Activated naive CD4-positive, alpha-beta T cell treated with anti-CD3 and anti-CD28 coated beads, Interleukin-2, amount 50 U/mL, for 24 hours (primary cell): ENCODE measurements around the gene MCM9.
"Not testable (repeated sequence)": the region's sequence is repeated elsewhere in the genome, so short reads cannot be mapped to it uniquely, and the experiment has no call there.

Source experiments
- H3K27ac Mint-ChIP-seq: one replicate; pipeline ENCODE4 v1.8.0; 2021; ENCODE audit warnings: mild to moderate bottlenecking, mixed read lengths
- H3K27me3 Mint-ChIP-seq: one replicate; pipeline ENCODE4 v1.8.0; 2021; ENCODE audit warnings: mixed read lengths
- H3K36me3 Mint-ChIP-seq: one replicate; pipeline ENCODE4 v1.8.0; 2021; ENCODE audit warnings: mixed read lengths
- H3K4me1 Mint-ChIP-seq: one replicate; pipeline ENCODE4 v1.8.0; 2021; ENCODE audit warnings: mixed read lengths
- H3K4me3 Mint-ChIP-seq: one replicate; pipeline ENCODE4 v1.8.0; 2021; ENCODE audit warnings: mild to moderate bottlenecking, mixed read lengths
- H3K9me3 Mint-ChIP-seq: one replicate; pipeline ENCODE4 v1.8.0; 2021; ENCODE audit warnings: mixed read lengths

MCM9 gene

GRCh38 chr6:118868901-118869300, 66.1 kb downstream of the MCM9 start:
- H3K9me3 Mint-ChIP-seq, H3K27ac Mint-ChIP-seq, H3K4me3 Mint-ChIP-seq, H3K27me3 Mint-ChIP-seq: not testable (repeated sequence)
- Mint-ChIP-seq H3K4me1 (peaks cover 69% of the 10 kb centered on the region), H3K36me3 (peaks cover 29% of the 10 kb centered on the region)

GRCh38 chr6:118867181-118867580, 67.8 kb downstream of the MCM9 start:
- Mint-ChIP-seq H3K36me3 (peaks cover 27% of the 10 kb centered on the region), H3K9me3 (peaks cover 7% of the 10 kb centered on the region), H3K27me3 (no peaks in the 10 kb centered on the region), H3K4me3 (no peak overlapping the region), H3K27ac (no peak overlapping the region), H3K4me1 (peaks cover 76% of the 10 kb centered on the region)

GRCh38 chr6:118865100-118865391, 69.9 kb downstream of the MCM9 start:
- no peaks in the 10 kb centered on the region for H3K27me3 Mint-ChIP-seq
- peak overlapping the region; percentile 76 for H3K4me3 Mint-ChIP-seq
- peaks cover 21% of the 10 kb centered on the region for H3K36me3 Mint-ChIP-seq
- peaks cover 12% of the 10 kb centered on the region for H3K9me3 Mint-ChIP-seq
- no peak overlapping the region for H3K27ac Mint-ChIP-seq
- peaks cover 70% of the 10 kb centered on the region for H3K4me1 Mint-ChIP-seq

- H3K9me3 Mint-ChIP-seq = peaks cover 13% of the 10 kb centered on the region
- H3K27me3 Mint-ChIP-seq = no peaks in the 10 kb centered on the region
- peak overlapping the region; percentile 76 for H3K4me3 Mint-ChIP-seq
- peaks cover 20% of the 10 kb centered on the region for H3K36me3 Mint-ChIP-seq
- H3K27ac Mint-ChIP-seq = peak overlapping the region; percentile 88
- peaks cover 70% of the 10 kb centered on the region for H3K4me1 Mint-ChIP-seq
Measured at GRCh38 chr6:118864341-118865099, 70.4 kb downstream of the MCM9 start.

GRCh38 chr6:118862443-118862842, 72.5 kb downstream of the MCM9 start:
- H3K4me1 Mint-ChIP-seq = peaks cover 79% of the 10 kb centered on the region
- H3K27me3 Mint-ChIP-seq = no peaks in the 10 kb centered on the region
- no peak overlapping the region for H3K4me3 Mint-ChIP-seq
- peaks cover 13% of the 10 kb centered on the region for H3K9me3 Mint-ChIP-seq
- peaks cover 14% of the 10 kb centered on the region for H3K36me3 Mint-ChIP-seq
- H3K27ac Mint-ChIP-seq = no peak overlapping the region

GRCh38 chr6:118860880-118861279, 74.1 kb downstream of the MCM9 start:
- Mint-ChIP-seq H3K27me3 (no peaks in the 10 kb centered on the region), H3K9me3 (peaks cover 7% of the 10 kb centered on the region), H3K27ac (no peak overlapping the region), H3K36me3 (peaks cover 10% of the 10 kb centered on the region), H3K4me3 (no peak overlapping the region), H3K4me1 (peaks cover 71% of the 10 kb centered on the region)

- H3K4me3 Mint-ChIP-seq = no peak overlapping the region
Measured at GRCh38 chr6:118860363-118860762, 74.6 kb downstream of the MCM9 start.

GRCh38 chr6:118859517-118860064, 75.4 kb downstream of the MCM9 start:
- Mint-ChIP-seq H3K9me3 (peaks cover 6% of the 10 kb centered on the region), H3K4me1 (peaks cover 58% of the 10 kb centered on the region), H3K27ac (peak overlapping the region; percentile 42), H3K4me3 (no peak overlapping the region), H3K27me3 (no peaks in the 10 kb centered on the region), H3K36me3 (peaks cover 10% of the 10 kb centered on the region)

More at GRCh38 chr6:118860363-118860762, 74.6 kb downstream of the MCM9 start:
- no peaks in the 10 kb centered on the region for H3K27me3 Mint-ChIP-seq
- peak overlapping the region; percentile 53 for H3K27ac Mint-ChIP-seq
- H3K9me3 Mint-ChIP-seq = peaks cover 6% of the 10 kb centered on the region
- peaks cover 66% of the 10 kb centered on the region for H3K4me1 Mint-ChIP-seq
- H3K36me3 Mint-ChIP-seq = peaks cover 10% of the 10 kb centered on the region

GRCh38 chr6:118856301-118856700, 78.7 kb downstream of the MCM9 start:
- no peak overlapping the region for H3K4me3 Mint-ChIP-seq

GRCh38 chr6:118853408-118853807, 81.6 kb downstream of the MCM9 start:
- H3K27ac Mint-ChIP-seq = no peak overlapping the region
- no peaks in the 10 kb centered on the region for H3K27me3 Mint-ChIP-seq
- peaks cover 8% of the 10 kb centered on the region for H3K4me1 Mint-ChIP-seq
- no peaks in the 10 kb centered on the region for H3K9me3 Mint-ChIP-seq
- H3K36me3 Mint-ChIP-seq = peaks cover 9% of the 10 kb centered on the region
- H3K4me3 Mint-ChIP-seq = no peak overlapping the region

More at GRCh38 chr6:118856301-118856700, 78.7 kb downstream of the MCM9 start:
- peaks cover 16% of the 10 kb centered on the region for H3K36me3 Mint-ChIP-seq
- H3K4me1 Mint-ChIP-seq = peaks cover 30% of the 10 kb centered on the region
- H3K27ac Mint-ChIP-seq = no peak overlapping the region
- H3K27me3 Mint-ChIP-seq = no peaks in the 10 kb centered on the region
- peaks cover 6% of the 10 kb centered on the region for H3K9me3 Mint-ChIP-seq

- H3K4me1 Mint-ChIP-seq = peaks cover 34% of the 10 kb centered on the region
- peaks cover 17% of the 10 kb centered on the region for H3K36me3 Mint-ChIP-seq
- peaks cover 9% of the 10 kb centered on the region for H3K9me3 Mint-ChIP-seq
- H3K4me3 Mint-ChIP-seq = peak overlapping the region; percentile 57
- H3K27ac Mint-ChIP-seq = peak overlapping the region; percentile 75
- H3K27me3 Mint-ChIP-seq = no peaks in the 10 kb centered on the region
Measured at GRCh38 chr6:118844915-118845314, 90.0 kb downstream of the MCM9 start.

- H3K9me3 Mint-ChIP-seq = peaks cover 13% of the 10 kb centered on the region
- H3K36me3 Mint-ChIP-seq = peaks cover 22% of the 10 kb centered on the region
- no peaks in the 10 kb centered on the region for H3K27me3 Mint-ChIP-seq
- H3K4me3 Mint-ChIP-seq = peak overlapping the region; percentile 72
- H3K4me1 Mint-ChIP-seq = peaks cover 34% of the 10 kb centered on the region
- peak overlapping the region; percentile 3 for H3K27ac Mint-ChIP-seq
Measured at GRCh38 chr6:118843685-118844390, 91.1 kb downstream of the MCM9 start.

- Mint-ChIP-seq H3K9me3 (no peaks in the 10 kb centered on the region), H3K4me1 (peaks cover 7% of the 10 kb centered on the region), H3K27ac (no peak overlapping the region), H3K4me3 (no peak overlapping the region), H3K36me3 (peaks cover 14% of the 10 kb centered on the region), H3K27me3 (no peaks in the 10 kb centered on the region)
Measured at GRCh38 chr6:118830691-118831090, 104.3 kb downstream of the MCM9 start.

- Mint-ChIP-seq H3K36me3 (peaks cover 19% of the 10 kb centered on the region), H3K4me1 (peaks cover 7% of the 10 kb centered on the region), H3K27me3 (no peaks in the 10 kb centered on the region), H3K27ac (no peak overlapping the region), H3K9me3 (no peaks in the 10 kb centered on the region), H3K4me3 (no peak overlapping the region)
Measured at GRCh38 chr6:118829817-118830478, 105.0 kb downstream of the MCM9 start.

GRCh38 chr6:118826096-118826495, 108.9 kb downstream of the MCM9 start:
- Mint-ChIP-seq H3K9me3 (no peaks in the 10 kb centered on the region), H3K4me3 (no peak overlapping the region), H3K27ac (no peak overlapping the region), H3K4me1 (no peaks in the 10 kb centered on the region), H3K36me3 (peaks cover 36% of the 10 kb centered on the region), H3K27me3 (no peaks in the 10 kb centered on the region)

- Mint-ChIP-seq H3K27ac (no peak overlapping the region), H3K4me1 (no peaks in the 10 kb centered on the region), H3K27me3 (no peaks in the 10 kb centered on the region), H3K9me3 (no peaks in the 10 kb centered on the region), H3K4me3 (no peak overlapping the region), H3K36me3 (peaks cover 39% of the 10 kb centered on the region)
Measured at GRCh38 chr6:118825661-118826060, 109.3 kb downstream of the MCM9 start.
